ENCODE data around the gene SLC4A9.

DNA sequence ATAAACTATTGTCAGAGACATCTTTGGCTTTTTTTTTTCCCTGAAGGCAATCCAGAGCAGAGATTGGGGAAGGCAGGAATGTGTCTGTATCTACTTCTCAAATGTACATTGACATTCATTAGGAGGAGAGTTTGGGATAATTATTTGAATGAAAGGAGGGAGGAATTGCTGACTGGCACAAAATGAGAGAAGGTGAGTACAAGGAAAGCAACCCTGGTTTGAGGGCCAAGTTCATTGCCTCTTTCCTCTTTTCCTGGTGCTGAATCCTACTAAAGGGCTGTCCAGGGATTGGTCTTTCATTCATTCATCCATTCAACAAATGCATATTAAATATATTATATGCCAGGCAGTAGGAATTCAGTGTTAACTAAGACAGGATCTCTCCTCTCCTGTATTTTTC lies 22.9 kb downstream of the SLC4A9 start:
- TF ChIP-seq, protein P1, sequence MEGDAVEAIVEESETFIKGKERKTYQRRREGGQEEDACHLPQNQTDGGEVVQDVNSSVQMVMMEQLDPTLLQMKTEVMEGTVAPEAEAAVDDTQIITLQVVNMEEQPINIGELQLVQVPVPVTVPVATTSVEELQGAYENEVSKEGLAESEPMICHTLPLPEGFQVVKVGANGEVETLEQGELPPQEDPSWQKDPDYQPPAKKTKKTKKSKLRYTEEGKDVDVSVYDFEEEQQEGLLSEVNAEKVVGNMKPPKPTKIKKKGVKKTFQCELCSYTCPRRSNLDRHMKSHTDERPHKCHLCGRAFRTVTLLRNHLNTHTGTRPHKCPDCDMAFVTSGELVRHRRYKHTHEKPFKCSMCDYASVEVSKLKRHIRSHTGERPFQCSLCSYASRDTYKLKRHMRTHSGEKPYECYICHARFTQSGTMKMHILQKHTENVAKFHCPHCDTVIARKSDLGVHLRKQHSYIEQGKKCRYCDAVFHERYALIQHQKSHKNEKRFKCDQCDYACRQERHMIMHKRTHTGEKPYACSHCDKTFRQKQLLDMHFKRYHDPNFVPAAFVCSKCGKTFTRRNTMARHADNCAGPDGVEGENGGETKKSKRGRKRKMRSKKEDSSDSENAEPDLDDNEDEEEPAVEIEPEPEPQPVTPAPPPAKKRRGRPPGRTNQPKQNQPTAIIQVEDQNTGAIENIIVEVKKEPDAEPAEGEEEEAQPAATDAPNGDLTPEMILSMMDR (IDR thresholded peaks at IDR 0.05) = no peak
- no peak for TF ChIP-seq POLR2A (IDR thresholded peaks at IDR 0.05)
